HepG2 (cell line): ENCODE results near the gene PPP4C. TPM values are rescaled to one million over a fixed set of nuclear protein-coding genes. Genes with fewer than 3 reads are reported as not detected.
A peak's percentile ranks its signal among the peaks of the same experiment; 100 is the strongest.

Experiments used
- ARID2 ChIP-seq: sonication (generic); formaldehyde crosslinking; IDR thresholded peaks from 2 replicates; pipeline ENCODE4 v1.8.1; 2022; ENCODE audit warnings: mild to moderate bottlenecking, missing genetic modification reagents, borderline replicate concordance
- CEBPZ ChIP-seq: IDR thresholded peaks from 2 replicates; pipeline ENCODE4 v1.6.1; 2012; ENCODE audit warnings: low read length, improper control_type of control experiment
- FIP1L1 ChIP-seq: fragments of 200-400 bp; formaldehyde crosslinking; IDR thresholded peaks from 2 replicates; pipeline ENCODE4 v1.6.1; 2018; ENCODE audit warnings: low read depth, mild to moderate bottlenecking, low read length, moderate library complexity, borderline replicate concordance; ENCODE audit not compliant: insufficient read depth
- MATR3 ChIP-seq: sonication (generic); formaldehyde crosslinking; IDR thresholded peaks from 2 replicates; pipeline ENCODE4 v1.4.0; 2020; ENCODE audit warnings: missing genetic modification reagents
- NFYB ChIP-seq: sonication (generic); formaldehyde crosslinking; IDR thresholded peaks from 2 replicates; pipeline ENCODE4 v1.4.0; 2020; ENCODE audit warnings: missing genetic modification reagents
- PHF20 ChIP-seq: sonication (generic); formaldehyde crosslinking; IDR thresholded peaks from 2 replicates; pipeline ENCODE4 v1.5.0; 2020; ENCODE audit warnings: mild to moderate bottlenecking, missing genetic modification reagents
- PRDM4 ChIP-seq: sonication (generic); formaldehyde crosslinking; IDR thresholded peaks from 2 replicates; pipeline ENCODE4 v1.9.0; 2021; ENCODE audit warnings: missing genetic modification reagents, borderline replicate concordance
- REL ChIP-seq: sonication (generic); formaldehyde crosslinking; conservative IDR thresholded peaks from 2 replicates; pipeline ENCODE4 v1.8.0; 2022; ENCODE audit warnings: mild to moderate bottlenecking, missing genetic modification reagents, moderate library complexity
- SP2 ChIP-seq: sonication (generic); formaldehyde crosslinking; IDR thresholded peaks from 2 replicates; pipeline ENCODE4 v1.5.1; 2020; ENCODE audit warnings: mild to moderate bottlenecking, missing genetic modification reagents
- STAT6 ChIP-seq: sonication (generic); formaldehyde crosslinking; IDR thresholded peaks from 2 replicates; pipeline ENCODE4 v1.4.0; 2020; ENCODE audit warnings: missing genetic modification reagents, mild to moderate bottlenecking, borderline replicate concordance
- ZC3H4 ChIP-seq: sonication (generic); formaldehyde crosslinking; IDR thresholded peaks from 2 replicates; pipeline ENCODE4 v1.4.0; 2020; ENCODE audit warnings: missing genetic modification reagents, borderline replicate concordance
- ZNF263 ChIP-seq: sonication (generic); formaldehyde crosslinking; IDR thresholded peaks from 2 replicates; pipeline ENCODE4 v1.4.0; 2020; ENCODE audit warnings: missing genetic modification reagents
- ZNF589 ChIP-seq: sonication (generic); formaldehyde crosslinking; conservative IDR thresholded peaks from 2 replicates; pipeline ENCODE4 v1.8.0; 2022; ENCODE audit warnings: mild to moderate bottlenecking, moderate library complexity, missing genetic modification reagents
- ZNF749 ChIP-seq: sonication (generic); formaldehyde crosslinking; IDR thresholded peaks from 2 replicates; pipeline ENCODE4 v1.8.0; 2022; ENCODE audit warnings: mild to moderate bottlenecking, missing genetic modification reagents, moderate library complexity, borderline replicate concordance
- ZNF879 ChIP-seq: sonication (generic); formaldehyde crosslinking; IDR thresholded peaks from 2 replicates; pipeline ENCODE4 v1.8.1; 2023; ENCODE audit warnings: missing genetic modification reagents
- ZSCAN29 ChIP-seq: sonication (generic); formaldehyde crosslinking; conservative IDR thresholded peaks from 2 replicates; pipeline ENCODE4 v1.4.0; 2020; ENCODE audit warnings: mild to moderate bottlenecking, missing genetic modification reagents
- ZUFSP ChIP-seq: sonication (generic); formaldehyde crosslinking; IDR thresholded peaks from 2 replicates; pipeline ENCODE4 v1.9.0; 2021; ENCODE audit warnings: missing genetic modification reagents, mild to moderate bottlenecking, borderline replicate concordance
- polyA plus RNA-seq, 8 experiments: library from polyadenylated mRNA; depleted of rRNA in 3 of 8; stranded (reverse) in 7 of 8; unstranded in 1 of 8; fragments of >200 nt; fragmentation: Illumina TruSeq in 4 of 8; extraction: Trizol in 4 of 8; gene quantifications; 2 replicates each; pipeline versions ENCODE4 v1.2.1 to v1.2.3, GENCODE V29; 2011 to 2016; ENCODE audit warnings: low read depth in 4 of 8, missing spikeins in 1 of 8, mixed read lengths in 1 of 8; ENCODE audit not compliant: insufficient read depth in 1 of 8
- total RNA-seq, 5 experiments: library from RNA; depleted of rRNA; stranded (reverse); fragments of >200 nt; fragmentation: Illumina TruSeq; extraction: Trizol; gene quantifications; 2 replicates each; pipeline ENCODE4 v1.2.3, GENCODE V29; 2016; ENCODE audit warnings: low read depth in 1 of 5

Gene PPP4C
- total and polyA plus RNA-seq, 2 of the 13 experiments (the other 11 are each of a cell fraction or from before 2014, with no cell fraction given) = 176 to 220 TPM

- TF ChIP-seq PRDM4 (no peak), ZUFSP (CRISPR knock-in tag) (no peak), ZNF879 (CRISPR knock-in tag) (no peak), ZNF749 (CRISPR knock-in tag) (peak; percentile 86; the same call in 1 of the 2 replicates), ARID2 (peak; percentile 61; the same call in 1 of the 2 replicates), NFYB (CRISPR knock-in tag) (no peak), ZSCAN29 (no peak), ZNF589 (0 out of 2 replicates have a peak, but pooled peaks have one; percentile 49), SP2 (CRISPR knock-in tag) (no peak; the same call in 1 of the 2 replicates), STAT6 (CRISPR knock-in tag) (peak; percentile 82; the same call in 1 of the 2 replicates), PHF20 (CRISPR knock-in tag) (peak; percentile 83), MATR3 (no peak), CEBPZ (no peak), ZC3H4 (CRISPR knock-in tag) (0 out of 2 replicates have a peak, but pooled peaks have one; percentile 53), FIP1L1 (no peak), ZNF263 (CRISPR knock-in tag) (peak; percentile 82), REL (no peak; the same call in 1 of the 2 replicates)
Measured at GRCh38 chr16:30112197-30113030, 36.6 kb downstream of the PPP4C start (continued).
